HEK293 (cell line): ENCODE measurements around the gene SUPT3H.

Experiments used
- CTCF ChIP-seq: fragments of 450-650 bp; formaldehyde crosslinking; IDR thresholded peaks from 2 replicates; pipeline ENCODE4 v1.5.1; 2016; ENCODE audit warnings: missing biosample characterization, missing genetic modification characterization
- ZBTB10 ChIP-seq: fragments of 450-650 bp; formaldehyde crosslinking; IDR thresholded peaks from 2 replicates; pipeline ENCODE4 v1.5.1; 2016; ENCODE audit warnings: missing biosample characterization, missing genetic modification characterization

- no peak for TF ChIP-seq ZBTB10
- TF ChIP-seq CTCF, result no peak
Measured at GRCh38 chr6:44898296-44898930, 479.3 kb downstream of the SUPT3H start.
